Stimulated activated naive B cell treated with anti-CD40 and anti-IgM and Interleukin-4, amounts not matched to agents 10 μg/mL and 1 μg/mL and 100 μg/mL, for 72 hours (primary cell): ENCODE measurements around the gene CERS5.

ENCODE experiments used
- ATAC-seq, 2 donors: fragments of 150-1000 bp; cut with Tn5 transposase; replicated peaks; 2 replicates each; pipeline ENCODE4 v1.10.0; 2021; ENCODE audit warnings: moderate library complexity in 1 of 2
- DNase-seq: peaks from one replicate; pipeline ENCODE4 v3.0.0; 2021
- H3K27ac Mint-ChIP-seq: one replicate; pipeline ENCODE4 v1.8.0; 2022; ENCODE audit warnings: mild to moderate bottlenecking, mixed read lengths
- H3K27me3 Mint-ChIP-seq, 2 donors: one replicate each; pipeline ENCODE4 v1.8.0; 2022; ENCODE audit warnings: mixed read lengths in 2 of 2
- H3K36me3 Mint-ChIP-seq, 2 donors: one replicate each; pipeline ENCODE4 v1.8.0; 2022; ENCODE audit warnings: mixed read lengths in 2 of 2, mild to moderate bottlenecking in 1 of 2
- H3K4me1 Mint-ChIP-seq, 2 donors: one replicate each; pipeline ENCODE4 v1.8.0; 2022; ENCODE audit warnings: mixed read lengths in 2 of 2, mild to moderate bottlenecking in 1 of 2
- H3K4me3 Mint-ChIP-seq, 2 donors: one replicate each; pipeline ENCODE4 v1.8.0; 2022; ENCODE audit warnings: mild to moderate bottlenecking in 2 of 2, mixed read lengths in 2 of 2, moderate library complexity in 1 of 2
- H3K9me3 Mint-ChIP-seq, 2 donors: one replicate each; pipeline ENCODE4 v1.8.0; 2022; ENCODE audit warnings: mixed read lengths in 2 of 2, mild to moderate bottlenecking in 1 of 2

CERS5 gene

GRCh38 chr12:50195832-50196231, 28.7 kb upstream of the CERS5 start:
- Mint-ChIP-seq H3K4me1 (no peaks in the 10 kb centered on the region), H3K27ac (no peak overlapping the region), H3K36me3 (peaks cover 12 to 15% of the 10 kb centered on the region in 2 donors), H3K4me3 (no peak overlapping the region), H3K27me3 (no peaks in the 10 kb centered on the region), H3K9me3 (no peaks in the 10 kb centered on the region)
- no peak for ATAC-seq
- DNase-seq = no peak

DNA sequence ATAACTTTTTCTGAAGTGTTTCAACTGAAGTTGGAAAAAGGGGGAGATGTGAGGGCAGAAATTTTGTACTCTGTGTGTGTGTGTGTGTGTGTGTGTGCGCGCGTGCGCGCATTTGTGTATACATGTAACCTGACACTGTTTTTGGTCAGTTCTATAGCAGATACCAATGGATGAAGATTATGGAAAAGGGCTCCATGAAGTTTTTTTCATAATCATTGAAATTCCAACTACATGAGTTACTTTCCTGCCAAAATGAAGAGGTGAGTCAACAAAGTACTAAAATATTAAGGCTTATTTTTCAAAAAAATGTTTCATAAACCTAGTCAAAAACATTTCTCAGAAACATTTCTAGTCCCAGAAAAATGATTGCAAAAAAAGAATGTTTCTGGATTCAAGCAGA, 25.7 kb upstream of the CERS5 start:
- DNase-seq (no peak), ATAC-seq (no peak)
- Mint-ChIP-seq H3K9me3 (no peaks in the 10 kb centered on the region), H3K27ac (no peak overlapping the region), H3K27me3 (no peaks in the 10 kb centered on the region), H3K36me3 (peaks cover 8 to 11% of the 10 kb centered on the region in 2 donors), H3K4me3 (no peak overlapping the region), H3K4me1 (peaks cover 9 to 15% of the 10 kb centered on the region in 2 donors)

DNA sequence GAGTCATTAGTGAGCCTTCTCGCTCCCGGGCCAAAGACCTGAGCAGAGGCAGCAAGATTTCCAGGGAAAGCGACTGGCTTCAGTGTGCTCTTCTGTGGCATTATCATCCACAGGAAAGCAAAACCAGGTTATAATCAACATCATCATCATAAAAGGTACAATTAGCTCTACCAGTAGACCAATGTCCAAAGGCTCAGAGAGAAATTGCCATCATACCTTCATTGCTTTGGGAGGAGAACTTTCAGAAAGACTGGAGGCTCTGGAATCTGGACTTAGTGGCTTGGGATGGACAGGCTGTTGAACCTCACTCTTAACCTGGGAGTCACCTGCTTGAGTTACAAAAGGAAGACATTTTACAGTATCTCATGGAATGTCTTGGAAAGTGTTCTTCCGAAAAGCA, 25.1 kb upstream of the CERS5 start:
- DNase-seq = no peak
- peaks cover 9 to 22% of the 10 kb centered on the region in 2 donors for H3K4me1 Mint-ChIP-seq
- no peak overlapping the region for H3K27ac Mint-ChIP-seq
- no peaks in the 10 kb centered on the region for H3K9me3 Mint-ChIP-seq
- peaks cover 8 to 11% of the 10 kb centered on the region in 2 donors for H3K36me3 Mint-ChIP-seq
- no peak for ATAC-seq
- H3K4me3 Mint-ChIP-seq = no peak overlapping the region
- H3K27me3 Mint-ChIP-seq = no peaks in the 10 kb centered on the region

GRCh38 chr12:50190859-50191258, 23.7 kb upstream of the CERS5 start:
- Mint-ChIP-seq H3K27me3 (no peaks in the 10 kb centered on the region), H3K36me3 (peaks cover 8 to 11% of the 10 kb centered on the region in 2 donors), H3K4me1 (peaks cover 9 to 26% of the 10 kb centered on the region in 2 donors), H3K4me3 (no peak overlapping the region), H3K27ac (no peak overlapping the region), H3K9me3 (no peaks in the 10 kb centered on the region)
- no peak for ATAC-seq
- DNase-seq = no peak

DNA sequence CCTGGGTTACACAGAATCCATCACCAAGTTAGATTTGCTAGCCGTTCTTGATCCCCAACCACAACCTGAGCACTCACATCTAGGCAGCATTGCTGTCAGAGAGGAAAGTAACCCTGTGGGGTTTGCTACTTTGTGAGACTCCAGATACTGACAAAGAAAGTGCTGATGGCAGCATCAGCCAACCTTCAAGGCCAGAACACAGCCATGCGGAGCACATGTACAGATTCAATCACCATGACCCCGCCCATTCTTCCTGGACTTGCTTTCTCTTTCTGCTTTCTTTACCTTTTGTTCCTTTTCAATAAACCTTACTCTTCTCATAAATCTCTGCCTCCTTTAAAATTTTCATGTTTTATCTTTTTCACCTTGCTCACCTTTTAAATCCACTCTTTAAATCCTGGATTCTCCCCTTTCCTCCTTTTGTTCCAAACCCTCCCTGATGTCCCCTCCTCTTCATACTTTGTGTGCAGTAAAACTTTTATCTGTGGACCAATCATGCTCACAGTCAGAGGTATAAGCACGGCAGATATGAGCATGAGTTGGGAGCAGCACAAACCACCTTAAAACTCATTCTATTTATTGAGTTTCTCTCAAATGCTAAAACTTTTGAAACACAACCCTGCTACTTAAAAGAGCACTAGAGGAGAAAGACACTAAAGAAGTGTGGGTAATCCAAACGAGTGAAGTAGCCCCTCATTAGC, 21.9 kb upstream of the CERS5 start:
- Mint-ChIP-seq H3K27ac (peak overlapping the region; percentile 86), H3K9me3 (no peaks in the 10 kb centered on the region)

GRCh38 chr12:50188241-50188781, 21.1 kb upstream of the CERS5 start:
- peaks cover 13 to 26% of the 10 kb centered on the region in 2 donors for H3K4me1 Mint-ChIP-seq
- no peaks in the 10 kb centered on the region for H3K9me3 Mint-ChIP-seq
- peaks cover 8 to 9% of the 10 kb centered on the region in 2 donors for H3K36me3 Mint-ChIP-seq
- ATAC-seq = peak in 1 of 2 donors; percentile 9
- H3K27ac Mint-ChIP-seq = peak overlapping the region; percentile 88
- no peak for DNase-seq
- H3K27me3 Mint-ChIP-seq = no peaks in the 10 kb centered on the region
- no peak overlapping the region for H3K4me3 Mint-ChIP-seq

More for the DNA sequence above, 21.9 kb upstream of the CERS5 start:
- Mint-ChIP-seq H3K4me1 (peaks cover 13 to 26% of the 10 kb centered on the region in 2 donors), H3K36me3 (peaks cover 8 to 9% of the 10 kb centered on the region in 2 donors), H3K4me3 (no peak overlapping the region), H3K27me3 (no peaks in the 10 kb centered on the region)
- ATAC-seq (peak in 1 of 2 donors; percentile 24), DNase-seq (no peak)

- Mint-ChIP-seq H3K4me3 (no peak overlapping the region), H3K4me1 (peaks cover 13 to 31% of the 10 kb centered on the region in 2 donors), H3K27ac (peak overlapping the region; percentile 88), H3K27me3 (no peaks in the 10 kb centered on the region), H3K9me3 (no peaks in the 10 kb centered on the region), H3K36me3 (peaks cover 3 to 5% of the 10 kb centered on the region in 2 donors)
- DNase-seq (no peak), ATAC-seq (peak; percentile 83 to 87)
Measured at GRCh38 chr12:50187084-50187900, 20.1 kb upstream of the CERS5 start.

- DNase-seq = no peak
- Mint-ChIP-seq H3K4me3 (no peak overlapping the region), H3K27me3 (no peaks in the 10 kb centered on the region), H3K36me3 (peaks cover 0 to 5% of the 10 kb centered on the region in 2 donors), H3K9me3 (no peaks in the 10 kb centered on the region), H3K4me1 (peaks cover 13 to 31% of the 10 kb centered on the region in 2 donors), H3K27ac (peak overlapping the region; percentile 81)
- ATAC-seq = no peak
Measured at GRCh38 chr12:50186681-50187080, 19.5 kb upstream of the CERS5 start.

- no peaks in the 10 kb centered on the region for H3K9me3 Mint-ChIP-seq
- peaks cover 13 to 31% of the 10 kb centered on the region in 2 donors for H3K4me1 Mint-ChIP-seq
- DNase-seq = no peak
- H3K36me3 Mint-ChIP-seq = peaks cover 0 to 5% of the 10 kb centered on the region in 2 donors
- no peak for ATAC-seq
- H3K27ac Mint-ChIP-seq = peak overlapping the region; percentile 57
- H3K27me3 Mint-ChIP-seq = no peaks in the 10 kb centered on the region
- no peak overlapping the region for H3K4me3 Mint-ChIP-seq
Measured at GRCh38 chr12:50185970-50186663, 18.9 kb upstream of the CERS5 start.

DNA sequence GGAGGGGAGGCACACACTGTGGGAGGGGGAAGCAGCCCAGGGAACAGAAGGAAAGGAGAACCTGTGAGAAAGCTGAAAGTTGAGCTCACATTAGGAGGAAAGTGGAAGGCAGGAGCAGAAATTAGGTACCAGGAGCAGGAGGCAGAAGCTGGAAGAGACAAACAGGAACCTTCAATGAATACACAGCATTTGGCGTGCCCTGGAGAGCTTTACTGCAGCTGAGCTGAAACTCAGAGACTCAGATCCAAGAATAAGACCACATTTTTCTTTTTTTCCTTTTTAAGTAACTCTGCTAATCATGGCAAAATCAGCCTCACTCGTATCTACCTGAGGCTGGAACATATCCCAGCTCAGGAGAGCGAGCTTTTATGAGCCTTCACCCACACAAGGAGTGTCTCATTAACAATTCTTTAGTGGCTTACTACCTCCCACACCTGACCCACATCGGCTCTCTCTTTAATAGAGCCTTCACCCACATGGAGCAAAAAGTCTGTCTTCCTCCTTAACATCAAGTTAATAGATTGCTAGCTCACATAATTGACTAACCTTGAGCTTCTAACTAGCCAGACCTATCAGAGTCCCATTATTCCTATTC, 18.2 kb upstream of the CERS5 start:
- H3K27ac Mint-ChIP-seq = peak overlapping the region; percentile 42
- peaks cover 13 to 31% of the 10 kb centered on the region in 2 donors for H3K4me1 Mint-ChIP-seq
- peaks cover 0 to 5% of the 10 kb centered on the region in 2 donors for H3K36me3 Mint-ChIP-seq
- H3K9me3 Mint-ChIP-seq = no peaks in the 10 kb centered on the region
- H3K27me3 Mint-ChIP-seq = no peaks in the 10 kb centered on the region
- ATAC-seq (no peak), DNase-seq (no peak)
- no peak overlapping the region for H3K4me3 Mint-ChIP-seq

DNA sequence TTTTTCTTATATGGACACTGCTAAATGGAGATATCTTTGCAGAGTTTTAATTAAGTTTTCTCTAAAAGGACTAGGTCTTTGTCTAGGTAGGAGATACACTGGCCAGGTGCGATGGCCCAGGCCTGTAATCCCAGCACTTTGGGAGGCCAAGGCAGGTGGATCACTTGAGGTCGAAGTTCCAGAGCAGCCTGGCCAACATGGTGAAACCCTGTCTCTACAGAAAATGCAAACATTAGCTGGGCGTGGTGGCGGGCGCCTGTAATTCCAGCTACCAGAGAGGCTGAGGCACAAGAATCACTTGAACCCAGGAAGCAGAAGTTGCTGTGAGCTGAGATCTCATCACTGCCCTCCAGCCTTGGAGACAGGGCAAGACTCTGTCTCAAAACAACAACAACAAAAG, 17.1 kb upstream of the CERS5 start:
- Mint-ChIP-seq H3K4me3 (no peak overlapping the region), H3K9me3 (no peaks in the 10 kb centered on the region), H3K27ac (no peak overlapping the region), H3K27me3 (no peaks in the 10 kb centered on the region), H3K36me3 (peaks cover 0 to 5% of the 10 kb centered on the region in 2 donors), H3K4me1 (peaks cover 13 to 29% of the 10 kb centered on the region in 2 donors)
- DNase-seq (no peak), ATAC-seq (no peak)

- Mint-ChIP-seq H3K4me3 (no peak overlapping the region), H3K36me3 (peaks cover 3 to 6% of the 10 kb centered on the region in 2 donors), H3K27me3 (no peaks in the 10 kb centered on the region), H3K27ac (no peak overlapping the region), H3K9me3 (no peaks in the 10 kb centered on the region), H3K4me1 (peaks cover 4 to 11% of the 10 kb centered on the region in 2 donors)
- no peak for DNase-seq
- no peak for ATAC-seq
Measured at GRCh38 chr12:50182461-50182860, 15.3 kb upstream of the CERS5 start.

DNA sequence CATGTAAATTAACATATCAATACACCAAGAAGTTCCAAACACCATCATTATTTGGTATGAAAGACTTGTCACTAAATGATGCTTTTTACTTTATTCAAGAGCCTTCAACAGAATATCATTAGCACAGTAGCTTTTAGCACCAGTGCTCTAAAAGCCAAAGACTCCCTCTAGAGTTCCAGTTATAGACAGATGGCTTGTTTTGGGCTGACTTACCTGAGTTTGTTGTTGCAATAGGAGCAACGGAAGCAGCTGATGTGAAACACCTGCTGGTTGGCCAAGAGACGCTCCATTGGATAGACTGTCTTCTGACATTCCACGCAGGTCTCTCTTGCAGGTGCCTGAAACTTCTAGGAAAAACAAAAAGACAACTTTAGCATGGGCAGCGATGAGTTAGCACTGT, 14.5 kb upstream of the CERS5 start:
- Mint-ChIP-seq H3K4me1 (peaks cover 4 to 5% of the 10 kb centered on the region in 2 donors), H3K27me3 (no peaks in the 10 kb centered on the region), H3K27ac (no peak overlapping the region), H3K9me3 (no peaks in the 10 kb centered on the region), H3K4me3 (no peak overlapping the region), H3K36me3 (peaks cover 6 to 9% of the 10 kb centered on the region in 2 donors)
- DNase-seq = no peak
- ATAC-seq = no peak

GRCh38 chr12:50175716-50176026, 8.5 kb upstream of the CERS5 start:
- no peak overlapping the region for H3K4me3 Mint-ChIP-seq
- no peak overlapping the region for H3K27ac Mint-ChIP-seq
- H3K27me3 Mint-ChIP-seq = no peaks in the 10 kb centered on the region
- H3K4me1 Mint-ChIP-seq = no peaks in the 10 kb centered on the region
- H3K9me3 Mint-ChIP-seq = no peaks in the 10 kb centered on the region
- H3K36me3 Mint-ChIP-seq = peaks cover 6 to 9% of the 10 kb centered on the region in 2 donors
- ATAC-seq = no peak
- DNase-seq = no peak
